ENCODE measurements around the gene PRG3.

DNA sequence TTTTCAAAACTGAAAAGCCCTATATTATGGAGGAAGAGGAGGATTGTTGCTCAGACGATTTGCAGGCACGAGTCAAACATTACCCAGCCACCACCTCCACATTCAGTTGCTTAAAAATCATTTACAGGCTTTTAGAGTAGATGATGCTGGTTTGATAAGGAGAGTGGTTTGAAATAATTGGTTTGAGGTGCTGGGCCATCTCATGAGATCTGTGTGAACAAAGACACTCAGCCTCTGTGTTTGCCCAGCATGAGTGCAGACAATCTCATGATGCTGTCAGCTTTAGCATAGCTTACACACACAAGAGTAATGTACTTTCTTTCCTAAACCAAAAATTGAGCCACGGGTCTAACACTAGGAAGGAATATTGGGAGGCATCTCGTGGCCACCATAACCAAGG lies 41.7 kb upstream of the PRG3 start:
- no peak for TF ChIP-seq POLR2A (IDR thresholded peaks at IDR 0.05)
- no peak for TF ChIP-seq CTCF (IDR thresholded peaks at IDR 0.05)
